ENCODE data around the gene TIMP1.
A peak's percentile ranks its signal among the peaks of the same experiment; 100 is the strongest.
"Not testable (repeated sequence)": the region's sequence is repeated elsewhere in the genome, so short reads cannot be mapped to it uniquely, and the experiment has no call there.

Gene TIMP1

DNA sequence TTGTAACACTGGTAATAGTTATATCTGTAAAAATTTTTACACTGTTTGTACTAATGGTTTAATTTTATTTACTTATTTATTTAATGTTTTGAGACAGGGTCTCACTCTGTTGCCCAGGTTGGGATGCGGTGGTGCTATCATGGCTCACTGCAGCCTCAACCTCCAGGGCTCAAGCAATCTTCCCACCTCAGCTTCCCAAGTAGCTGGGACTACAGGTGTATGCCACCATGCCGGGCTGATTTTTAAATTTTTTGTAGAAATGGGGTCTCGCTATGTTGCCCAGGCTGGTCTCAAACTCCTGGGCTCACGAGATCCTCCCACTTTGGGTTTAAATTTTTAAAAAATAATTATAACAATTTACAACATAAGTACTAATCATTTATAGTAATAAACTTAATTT is 20.9 kb downstream of the TIMP1 start:
- not testable (repeated sequence) for DNase-seq (ENCODE audit: low spot score)

GRCh38 chrX:47605024-47605423 is 22.8 kb downstream of the TIMP1 start:
- no peak for DNase-seq (ENCODE audit: low spot score)

DNA sequence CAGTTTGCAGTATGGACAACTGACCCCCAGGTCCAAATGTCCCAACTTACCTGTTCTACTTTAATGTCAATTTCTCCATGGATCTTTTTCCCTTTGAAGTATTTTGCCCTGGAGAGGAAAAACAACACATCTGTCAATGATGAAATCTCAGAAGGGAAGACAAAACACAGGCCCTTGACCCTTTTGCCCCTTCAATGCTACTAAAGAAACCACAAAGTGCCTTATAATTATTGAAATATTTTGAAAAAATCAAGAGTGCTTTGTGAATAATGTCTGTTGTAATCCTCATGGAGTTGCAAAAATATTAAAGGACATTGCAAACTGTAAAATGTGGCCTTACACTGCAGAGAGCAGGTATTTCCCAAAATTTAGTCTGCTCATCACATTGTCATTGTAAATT is 24.9 kb downstream of the TIMP1 start:
- no peak for DNase-seq (ENCODE audit: low spot score)

GRCh38 chrX:47608130-47608810 is 26.0 kb downstream of the TIMP1 start:
- DNase-seq (ENCODE audit: low spot score), result no peak

DNA sequence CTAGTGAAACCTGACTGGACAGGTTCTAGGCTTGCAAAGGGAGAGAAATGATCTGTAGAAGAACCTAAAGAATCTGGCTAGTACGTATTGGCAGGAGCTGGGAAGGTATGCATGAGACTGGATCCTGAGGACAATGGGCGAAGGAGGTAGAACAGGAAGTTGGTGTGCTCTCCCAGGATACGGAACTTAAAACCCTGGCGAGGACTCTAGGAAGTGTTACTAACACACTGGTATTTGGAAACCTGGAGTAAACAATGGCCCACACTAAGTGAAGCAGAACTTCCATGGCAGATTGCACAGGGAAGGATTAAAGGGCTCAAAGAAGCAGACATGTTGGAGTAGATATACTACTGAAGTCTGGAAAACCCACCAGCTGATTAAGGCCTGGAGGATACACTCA is 28.3 kb downstream of the TIMP1 start:
- DNase-seq (ENCODE audit: low spot score), result no peak

- DNase-seq (ENCODE audit: low spot score), result no peak
Observed at GRCh38 chrX:47611489-47611888, 29.3 kb downstream of the TIMP1 start.

DNA sequence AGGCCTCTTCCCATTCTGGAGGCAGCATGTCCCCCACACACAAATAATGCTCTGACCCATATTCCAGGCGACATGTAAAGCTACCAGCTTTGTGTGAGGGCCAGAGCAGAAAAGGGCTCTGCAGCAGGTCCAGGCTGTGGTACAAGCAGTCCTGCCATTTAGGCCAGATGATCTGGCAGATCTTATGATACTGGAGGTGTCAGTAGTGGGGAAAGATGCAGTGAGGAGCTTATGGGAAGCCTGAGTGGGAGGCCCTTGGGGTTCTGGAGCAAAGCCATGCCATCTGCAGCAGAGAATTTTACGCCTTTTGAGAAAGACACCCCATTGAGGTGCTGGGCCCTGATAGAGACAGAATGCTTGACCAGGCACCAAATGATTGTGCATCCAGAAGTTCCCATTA is 29.7 kb downstream of the TIMP1 start:
- no peak for DNase-seq (ENCODE audit: low spot score)

DNA sequence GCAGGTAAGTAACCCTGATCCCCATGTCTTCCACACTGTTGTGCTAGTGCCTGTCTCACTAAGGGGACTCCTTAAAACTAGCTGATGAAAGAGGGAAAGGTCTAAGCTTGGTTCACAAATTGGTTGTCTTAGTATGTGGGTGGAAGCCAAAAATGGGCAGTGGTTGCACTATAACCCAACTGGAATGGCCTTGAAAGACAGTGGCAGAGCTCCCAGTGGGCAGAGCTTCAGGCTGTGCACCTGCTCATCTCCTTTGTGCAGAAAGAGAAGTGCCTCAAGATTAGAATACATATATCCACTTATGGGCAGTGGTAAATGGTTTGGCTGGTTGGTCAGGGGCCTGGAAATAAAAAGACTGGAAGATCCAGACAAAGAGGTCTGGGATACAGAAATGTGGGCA is 30.2 kb downstream of the TIMP1 start:
- no peak for DNase-seq (ENCODE audit: low spot score)

DNA sequence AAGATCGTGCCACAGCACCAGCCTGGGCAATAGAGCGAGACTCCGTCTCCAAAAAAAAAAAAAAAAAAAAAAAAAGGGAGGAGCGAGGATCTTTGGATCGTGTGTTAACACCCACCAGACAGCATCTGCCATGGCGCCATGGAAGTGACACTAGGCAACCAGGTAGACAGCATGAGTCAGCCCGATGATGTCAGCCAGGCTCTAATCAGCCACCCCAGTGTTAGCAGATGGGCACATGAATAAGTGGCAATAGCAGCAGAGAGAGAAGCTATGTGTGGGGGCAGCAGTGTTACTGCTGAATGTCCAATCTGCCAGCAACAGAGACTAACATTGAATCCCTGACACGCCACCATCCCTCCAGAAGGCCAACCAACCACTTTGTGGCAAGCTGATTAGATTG is 30.8 kb downstream of the TIMP1 start:
- DNase-seq (ENCODE audit: low spot score), result no peak

DNA sequence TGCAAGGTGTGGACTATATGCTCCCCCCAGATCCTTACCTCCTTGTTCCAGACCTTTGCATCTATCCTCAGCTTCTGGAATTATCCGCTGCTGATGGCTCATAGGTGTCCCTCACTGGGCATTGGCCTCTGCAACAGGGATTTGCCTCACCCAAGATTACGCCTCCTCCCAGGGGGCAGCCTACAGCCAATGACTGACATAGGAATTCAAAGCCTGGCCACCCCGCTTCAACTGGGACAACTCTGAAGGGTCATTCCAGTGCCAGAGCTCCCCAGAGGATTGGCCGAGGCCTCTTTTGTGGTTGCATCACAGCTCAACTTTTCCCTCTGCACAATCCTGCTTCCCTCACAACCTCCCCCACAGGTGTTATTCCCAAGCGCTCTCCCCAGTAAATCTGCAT is 32.4 kb downstream of the TIMP1 start:
- no peak for DNase-seq (ENCODE audit: low spot score)

- no peak for DNase-seq (ENCODE audit: low spot score)
Observed at GRCh38 chrX:47618923-47619485, 36.8 kb downstream of the TIMP1 start.

- DNase-seq (ENCODE audit: low spot score), result peak; percentile 93
Observed at GRCh38 chrX:47619486-47620302, 37.5 kb downstream of the TIMP1 start, which contains the start of gene SYN1. TSS of gene SYN1 (minus strand) at chrX:47619857. CDS start at chrX:47619728, 129 bp downstream.

DNA sequence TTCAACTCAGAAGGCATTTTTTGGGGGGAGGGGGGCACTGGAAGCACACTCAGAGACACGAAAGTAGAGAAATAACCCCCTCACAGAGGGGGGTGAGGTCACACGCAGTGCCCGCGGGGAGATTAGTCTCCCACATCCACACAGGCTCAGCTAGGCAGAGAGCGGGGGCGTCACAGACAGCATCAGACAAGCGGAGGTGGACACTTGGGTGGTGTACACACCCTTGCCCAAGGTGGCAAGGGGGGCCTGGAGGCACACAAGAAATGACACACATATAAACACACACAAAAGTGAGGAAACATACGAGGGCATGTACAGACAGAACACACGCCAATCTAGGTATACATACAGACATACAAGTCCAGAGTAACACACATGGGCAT is 38.1 kb downstream of the TIMP1 start:
- no peak for DNase-seq (ENCODE audit: low spot score)

DNA sequence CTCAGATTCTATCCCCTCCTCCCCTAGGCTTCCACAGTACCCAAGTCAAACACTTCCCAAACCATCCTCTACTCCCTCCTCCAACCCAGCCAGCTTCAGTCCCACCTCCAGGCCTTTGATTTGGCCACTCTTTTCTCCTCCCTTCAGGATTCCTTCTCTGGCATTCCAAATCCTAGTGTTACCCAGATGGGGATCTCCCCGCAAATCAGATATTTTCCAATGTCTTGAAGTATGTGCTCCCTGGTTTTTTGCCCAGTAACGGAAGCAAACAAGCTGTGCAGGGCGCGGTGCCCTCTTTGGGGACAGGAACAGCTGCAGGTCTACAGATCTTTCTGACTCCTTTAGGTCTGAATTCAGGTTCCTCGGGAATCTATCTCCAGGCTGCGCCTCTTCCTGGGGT is 39.6 kb downstream of the TIMP1 start:
- no peak for DNase-seq (ENCODE audit: low spot score)

GRCh38 chrX:47623540-47624027 is 41.3 kb downstream of the TIMP1 start:
- DNase-seq (ENCODE audit: low spot score), result peak; percentile 84

DNA sequence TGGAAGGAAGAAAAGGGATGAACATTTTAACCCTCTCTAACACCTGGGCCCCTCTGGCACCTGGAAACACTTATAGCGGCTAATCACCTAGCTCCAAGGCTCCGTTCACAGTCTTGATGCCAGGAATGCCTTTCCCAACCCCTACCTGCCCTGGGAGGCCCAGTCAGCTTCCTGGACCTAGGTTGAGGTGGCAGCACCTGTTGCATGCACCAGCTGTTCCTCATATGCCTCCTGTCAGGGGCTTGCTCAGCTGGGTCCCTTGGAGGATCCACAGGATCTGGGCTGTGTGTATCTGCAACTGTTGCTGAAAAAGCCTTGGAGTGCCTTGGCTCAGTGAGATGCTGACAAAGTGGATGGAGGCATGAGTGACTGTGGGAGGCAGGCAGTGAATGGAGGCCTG is 43.1 kb downstream of the TIMP1 start:
- DNase-seq (ENCODE audit: low spot score), result no peak

- DNase-seq (ENCODE audit: low spot score), result no peak
Observed at GRCh38 chrX:47628982-47629381, 46.7 kb downstream of the TIMP1 start.

GRCh38 chrX:47629419-47630200 is 47.4 kb downstream of the TIMP1 start, which contains the start of gene CFP:
TSS of gene CFP (minus strand) at chrX:47629930. CDS start at chrX:47629844, 86 bp downstream.
- no peak for DNase-seq (ENCODE audit: low spot score)

- no peak for DNase-seq (ENCODE audit: low spot score)
Observed at GRCh38 chrX:47631676-47632075, 49.4 kb downstream of the TIMP1 start.

DNA sequence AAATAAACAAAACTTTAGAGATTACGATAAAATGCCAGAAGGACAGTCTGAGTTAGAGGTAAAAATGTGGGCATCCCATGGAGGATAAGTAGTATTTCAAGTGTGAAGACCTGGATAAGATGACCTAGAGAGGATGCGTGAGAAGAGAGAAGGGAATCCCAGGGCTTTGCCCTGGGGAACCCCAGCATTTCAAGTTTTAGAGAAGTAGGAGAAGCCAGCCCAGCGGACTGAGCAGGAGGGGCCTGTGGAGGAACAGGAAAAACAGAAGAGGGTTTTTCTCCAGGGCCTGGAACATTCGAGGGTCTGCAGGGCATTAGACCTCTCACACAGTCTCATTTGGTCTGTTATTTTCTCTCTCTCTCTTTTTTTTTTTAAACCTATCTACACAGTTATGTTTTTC is 50.4 kb downstream of the TIMP1 start:
- DNase-seq (ENCODE audit: low spot score), result no peak

- no peak for DNase-seq (ENCODE audit: low spot score)
Observed at GRCh38 chrX:47633689-47634590, 51.7 kb downstream of the TIMP1 start.

All from GM03348 (cell line).